ENCODE measurements around the gene OR4P4. TPM values are rescaled to one million over a fixed set of nuclear protein-coding genes. Genes with fewer than 3 reads are reported as not detected.

Gene OR4P4
- not detected for total RNA-seq
- long read RNA-seq, donor 1: 0 reads
- long read RNA-seq, donor 2: 0 reads

GRCh38 chr11:55634813-55635212, at the start of gene OR4P4:
TSS of gene OR4P4 (plus strand) at chr11:55635113.
- no peak for TF ChIP-seq CTCF (IDR thresholded peaks at IDR 0.05)

GRCh38 chr11:55607545-55607944, 27.4 kb upstream of the OR4P4 start, which contains the start of gene OR4C11:
TSS of gene OR4C11 (minus strand) at chr11:55607645. CDS start at chr11:55604373, 3,272 bp downstream.
- no peak for DNase-seq
- Histone ChIP-seq H3K36me3 (ENCODE audit: low read depth) (no peaks in the 10 kb centered on the region), H3K9me3 (peaks cover 45% of the 10 kb centered on the region), H3K4me3 (no peak within 1 kb of the TSS), H3K4me1 (ENCODE audit: low read depth) (no peaks in the 10 kb centered on the region)
- TF ChIP-seq CTCF (IDR thresholded peaks at IDR 0.05): no peak
- no peak for ATAC-seq
- intact Hi-C loops (cut with DNase I, micrococcal nuclease): no loop called here

More at GRCh38 chr11:55634813-55635212, at the start of gene OR4P4:
- ATAC-seq (no peak), DNase-seq (no peak)
- Histone ChIP-seq H3K9me3 (peaks cover 48% of the 10 kb centered on the region), H3K4me3 (no peak within 1 kb of the TSS), H3K4me1 (ENCODE audit: low read depth) (no peaks in the 10 kb centered on the region), H3K36me3 (ENCODE audit: low read depth) (no peaks in the 10 kb centered on the region)
- intact Hi-C loops (cut with DNase I, micrococcal nuclease): no loop called here

GRCh38 chr11:55624531-55624930, 10.4 kb upstream of the OR4P4 start:
- Histone ChIP-seq H3K9me3 (peaks cover 57% of the 10 kb centered on the region), H3K36me3 (ENCODE audit: low read depth) (no peaks in the 10 kb centered on the region), H3K4me1 (ENCODE audit: low read depth) (no peaks in the 10 kb centered on the region), H3K4me3 (no peak overlapping the region)
- intact Hi-C loops (cut with DNase I, micrococcal nuclease): no loop called here
- TF ChIP-seq CTCF (IDR thresholded peaks at IDR 0.05): no peak
- ATAC-seq: no peak
- DNase-seq: no peak

- no peak for ATAC-seq
- Histone ChIP-seq H3K4me3 (no peak within 1 kb of the TSS), H3K4me1 (ENCODE audit: low read depth) (no peaks in the 10 kb centered on the region), H3K9me3 (peaks cover 51% of the 10 kb centered on the region), H3K36me3 (ENCODE audit: low read depth) (no peaks in the 10 kb centered on the region)
- no peak for TF ChIP-seq CTCF (IDR thresholded peaks at IDR 0.05)
- DNase-seq: no peak
- intact Hi-C loops (cut with DNase I, micrococcal nuclease): no loop called here
Measured at GRCh38 chr11:55648027-55648426, 13.1 kb downstream of the OR4P4 start, which contains the start of gene OR4S2. TSS of gene OR4S2 (plus strand) at chr11:55648327. CDS start at chr11:55650904, 2,577 bp downstream.

GRCh38 chr11:55652560-55652959, 17.6 kb downstream of the OR4P4 start:
- DNase-seq (no peak), ATAC-seq (no peak)
- Histone ChIP-seq H3K4me1 (ENCODE audit: low read depth) (no peaks in the 10 kb centered on the region), H3K36me3 (ENCODE audit: low read depth) (no peaks in the 10 kb centered on the region), H3K4me3 (no peak overlapping the region), H3K9me3 (peaks cover 45% of the 10 kb centered on the region)
- intact Hi-C loops (cut with DNase I, micrococcal nuclease): no loop called here
- no peak for TF ChIP-seq CTCF (IDR thresholded peaks at IDR 0.05)

- H3K4me3 ChIP-seq: no peak overlapping the region
- no peak for TF ChIP-seq CTCF (IDR thresholded peaks at IDR 0.05)
- DNase-seq: no peak
- intact Hi-C loops (cut with DNase I, micrococcal nuclease): no loop called here
- H3K9me3 ChIP-seq: peaks cover 29% of the 10 kb centered on the region
- no peaks in the 10 kb centered on the region for H3K4me1 ChIP-seq (ENCODE audit: low read depth)
- no peaks in the 10 kb centered on the region for H3K36me3 ChIP-seq (ENCODE audit: low read depth)
- ATAC-seq: no peak
Measured at GRCh38 chr11:55655096-55655495, 20.2 kb downstream of the OR4P4 start.

Data from mucosa of descending colon (tissue), 3 donors.